ENCODE data around the gene RAD51B. TPM values are rescaled to one million over a fixed set of nuclear protein-coding genes. Genes with fewer than 3 reads are reported as not detected.
A peak's percentile ranks its signal among the peaks of the same experiment; 100 is the strongest.

RAD51B gene
- total and polyA plus RNA-seq, 2 experiments from 2014 or later, result 11.7 to 17.8 TPM

DNA sequence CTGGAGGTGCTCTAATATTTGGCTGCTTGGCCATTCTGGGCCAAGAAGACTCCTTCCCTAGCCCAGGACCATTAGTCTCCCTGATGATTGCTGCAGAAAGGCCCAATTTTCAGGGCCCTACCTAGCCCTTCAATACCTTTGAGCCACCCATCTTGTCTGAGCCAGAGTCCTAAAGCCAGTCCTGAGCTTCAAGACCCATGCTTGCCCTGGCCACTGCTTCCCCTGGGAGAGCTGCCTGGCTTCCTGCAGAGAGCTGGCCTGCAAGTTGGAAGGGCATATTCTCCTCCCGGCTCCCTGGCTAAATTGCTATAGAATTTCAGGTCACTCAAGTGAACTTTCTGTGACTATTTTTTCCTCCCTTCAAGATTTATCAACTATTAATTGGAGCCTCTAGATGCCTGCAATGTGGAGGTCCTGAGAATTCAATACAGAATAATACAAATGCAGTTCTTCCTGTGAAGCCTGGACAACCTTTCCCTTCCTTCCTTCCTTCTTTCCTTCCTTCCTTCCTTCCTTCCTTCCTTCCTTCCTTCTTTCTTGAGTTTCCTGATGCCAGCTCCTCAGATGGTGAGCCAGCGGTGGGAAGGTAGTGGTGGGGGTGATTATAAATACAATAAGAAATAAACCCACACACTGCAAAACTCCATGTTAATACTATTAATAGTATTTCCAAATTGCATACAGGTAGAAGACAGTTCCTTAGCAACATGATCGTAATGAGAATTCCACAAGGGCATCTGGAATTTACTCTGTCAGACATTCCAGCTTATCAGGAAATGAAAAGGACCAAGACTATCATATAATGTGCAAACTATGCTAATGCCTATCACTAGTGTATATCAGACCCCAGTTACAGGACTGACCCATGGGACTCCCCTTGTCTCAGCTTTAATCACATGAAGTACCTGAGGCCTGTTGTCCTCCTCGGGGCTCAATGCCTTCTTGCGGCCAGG, 865.2 kb downstream of the RAD51B start:
- no peaks in the 10 kb centered on the region for H3K36me3 ChIP-seq
- H3K9me3 ChIP-seq (ENCODE audit: low read depth), result no peaks in the 10 kb centered on the region
- H3K27me3 ChIP-seq, result no peaks in the 10 kb centered on the region
- TF ChIP-seq, protein P1, sequence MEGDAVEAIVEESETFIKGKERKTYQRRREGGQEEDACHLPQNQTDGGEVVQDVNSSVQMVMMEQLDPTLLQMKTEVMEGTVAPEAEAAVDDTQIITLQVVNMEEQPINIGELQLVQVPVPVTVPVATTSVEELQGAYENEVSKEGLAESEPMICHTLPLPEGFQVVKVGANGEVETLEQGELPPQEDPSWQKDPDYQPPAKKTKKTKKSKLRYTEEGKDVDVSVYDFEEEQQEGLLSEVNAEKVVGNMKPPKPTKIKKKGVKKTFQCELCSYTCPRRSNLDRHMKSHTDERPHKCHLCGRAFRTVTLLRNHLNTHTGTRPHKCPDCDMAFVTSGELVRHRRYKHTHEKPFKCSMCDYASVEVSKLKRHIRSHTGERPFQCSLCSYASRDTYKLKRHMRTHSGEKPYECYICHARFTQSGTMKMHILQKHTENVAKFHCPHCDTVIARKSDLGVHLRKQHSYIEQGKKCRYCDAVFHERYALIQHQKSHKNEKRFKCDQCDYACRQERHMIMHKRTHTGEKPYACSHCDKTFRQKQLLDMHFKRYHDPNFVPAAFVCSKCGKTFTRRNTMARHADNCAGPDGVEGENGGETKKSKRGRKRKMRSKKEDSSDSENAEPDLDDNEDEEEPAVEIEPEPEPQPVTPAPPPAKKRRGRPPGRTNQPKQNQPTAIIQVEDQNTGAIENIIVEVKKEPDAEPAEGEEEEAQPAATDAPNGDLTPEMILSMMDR (IDR thresholded peaks at IDR 0.05; ENCODE audit: low read depth, low read length), result no peak
- peaks cover 48% of the 10 kb centered on the region for H3K4me1 ChIP-seq (ENCODE audit: low read depth)
- peak overlapping the region; percentile 31 for H3K27ac ChIP-seq
- DNase-seq (ENCODE audit: low read depth in 1 of 2, low spot score in 1 of 2), result no peak
- H3K4me3 ChIP-seq, result no peak overlapping the region

DNA sequence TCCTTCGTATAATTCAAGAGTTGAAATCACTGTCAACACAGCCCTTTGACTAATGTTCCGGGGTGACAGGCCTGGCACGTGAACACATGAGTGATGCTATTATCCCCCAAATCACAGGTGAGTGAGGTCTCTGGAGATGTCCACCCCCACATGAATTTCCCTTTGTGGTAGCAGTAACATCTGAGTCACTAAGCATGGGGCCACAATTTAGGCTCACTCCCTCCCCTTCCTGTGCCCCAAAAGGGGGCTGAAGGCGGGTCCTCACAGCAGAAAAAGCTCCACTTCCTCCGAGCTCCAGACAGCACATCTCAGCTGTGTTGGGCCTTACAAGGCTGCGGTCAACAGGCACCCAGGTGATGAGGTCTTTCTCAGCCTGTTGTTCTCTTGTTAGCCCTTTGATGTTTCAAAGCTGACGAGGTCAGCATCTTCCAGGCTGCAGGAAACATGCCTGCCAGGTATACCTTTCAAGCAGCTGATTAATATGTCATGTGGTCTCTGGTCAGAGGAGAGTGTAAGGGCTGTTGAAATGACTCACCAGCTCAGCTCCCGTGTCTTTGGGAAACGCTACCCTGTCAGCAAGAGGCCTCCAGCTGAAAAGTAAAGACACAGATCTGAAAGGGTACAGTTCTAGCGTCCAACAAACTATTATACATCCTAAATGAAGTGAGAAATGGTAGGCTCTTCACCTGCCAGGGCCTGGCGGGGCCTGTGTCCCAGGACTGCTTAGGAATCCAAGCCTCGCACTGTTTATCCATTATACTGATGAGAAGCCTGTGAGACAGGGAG, 866.0 kb downstream of the RAD51B start:
- Histone ChIP-seq H3K27ac (peak overlapping the region; percentile 31), H3K4me1 (ENCODE audit: low read depth) (peaks cover 49% of the 10 kb centered on the region)
- TF ChIP-seq, protein P1 (IDR thresholded peaks at IDR 0.05; ENCODE audit: low read depth, low read length), result no peak

DNA sequence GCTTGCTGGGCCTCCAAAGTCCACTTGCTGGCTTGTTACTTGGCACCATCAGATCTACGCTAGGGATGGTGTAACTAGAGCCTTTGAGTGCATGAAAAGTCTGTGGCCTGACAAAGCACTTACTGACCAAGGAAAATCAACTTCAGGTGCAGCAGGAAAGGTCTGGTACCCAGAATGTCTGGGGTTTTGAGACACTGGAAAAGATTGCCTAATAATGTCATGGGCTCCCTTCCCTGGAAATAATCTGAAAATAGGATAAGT, 866.6 kb downstream of the RAD51B start:
- TF ChIP-seq, protein P1 (IDR thresholded peaks at IDR 0.05; ENCODE audit: low read depth, low read length), result no peak
- Histone ChIP-seq H3K9me3 (ENCODE audit: low read depth) (no peaks in the 10 kb centered on the region), H3K27me3 (no peaks in the 10 kb centered on the region), H3K36me3 (no peaks in the 10 kb centered on the region), H3K27ac (peak overlapping the region; percentile 31), H3K4me1 (ENCODE audit: low read depth) (peaks cover 44% of the 10 kb centered on the region), H3K4me3 (no peak overlapping the region)
- no peak for DNase-seq (ENCODE audit: low read depth in 1 of 2, low spot score in 1 of 2)

More for the DNA sequence above, 866.0 kb downstream of the RAD51B start:
- Histone ChIP-seq H3K27me3 (no peaks in the 10 kb centered on the region), H3K4me3 (no peak overlapping the region), H3K9me3 (ENCODE audit: low read depth) (no peaks in the 10 kb centered on the region), H3K36me3 (no peaks in the 10 kb centered on the region)
- DNase-seq (ENCODE audit: low read depth in 1 of 2, low spot score in 1 of 2), result peak in 1 of 2 donors; percentile 61

DNA sequence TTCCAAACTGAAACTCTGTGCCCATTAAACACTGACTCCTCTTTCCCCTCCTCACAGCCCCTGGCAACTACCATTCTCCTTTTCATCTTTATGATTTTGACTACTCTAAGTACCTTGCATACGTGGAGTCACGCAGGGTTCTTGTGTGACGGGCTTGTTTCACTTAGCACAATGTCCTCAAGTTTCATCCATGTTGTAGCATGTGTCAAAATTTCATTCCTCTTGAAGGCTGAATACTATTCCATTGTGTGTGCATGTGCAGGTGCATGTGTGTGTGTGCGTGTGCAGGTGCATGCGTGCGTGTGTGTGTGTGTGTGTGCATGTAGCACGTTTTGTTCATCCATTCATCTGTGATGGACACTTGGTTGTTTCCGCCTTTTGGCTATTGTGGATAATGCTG, 867.1 kb downstream of the RAD51B start:
- TF ChIP-seq, protein P1 (IDR thresholded peaks at IDR 0.05; ENCODE audit: low read depth, low read length), result no peak
- H3K4me3 ChIP-seq, result no peak overlapping the region
- no peak for DNase-seq (ENCODE audit: low read depth in 1 of 2, low spot score in 1 of 2)
- no peaks in the 10 kb centered on the region for H3K36me3 ChIP-seq
- H3K4me1 ChIP-seq (ENCODE audit: low read depth), result peaks cover 40% of the 10 kb centered on the region
- H3K9me3 ChIP-seq (ENCODE audit: low read depth), result no peaks in the 10 kb centered on the region
- no peaks in the 10 kb centered on the region for H3K27me3 ChIP-seq
- H3K27ac ChIP-seq, result no peak overlapping the region

DNA sequence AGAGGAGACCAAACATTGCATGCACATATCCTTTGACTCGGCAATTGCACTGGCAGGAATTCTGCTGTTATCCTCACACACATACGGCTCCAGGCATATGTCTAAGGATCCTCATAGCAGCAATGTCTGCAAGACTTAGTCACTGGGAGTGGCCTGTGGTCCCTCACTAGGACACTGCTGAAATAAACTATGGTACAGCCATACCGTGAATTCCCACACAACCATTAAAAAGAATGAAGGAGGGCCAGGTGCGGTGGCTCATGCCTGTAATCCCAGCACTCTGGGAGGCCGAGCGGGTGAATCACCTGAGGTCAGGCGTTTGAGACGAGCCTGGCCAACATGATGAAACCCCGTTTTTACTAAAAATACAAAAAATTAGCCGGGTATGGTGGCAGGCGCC, 868.2 kb downstream of the RAD51B start:
- TF ChIP-seq, protein P1 (IDR thresholded peaks at IDR 0.05; ENCODE audit: low read depth, low read length), result no peak
- H3K9me3 ChIP-seq (ENCODE audit: low read depth), result no peaks in the 10 kb centered on the region
- DNase-seq (ENCODE audit: low read depth in 1 of 2, low spot score in 1 of 2), result peak in 1 of 2 donors; percentile 52
- H3K4me3 ChIP-seq, result no peak overlapping the region
- H3K4me1 ChIP-seq (ENCODE audit: low read depth), result peaks cover 38% of the 10 kb centered on the region
- H3K36me3 ChIP-seq, result no peaks in the 10 kb centered on the region
- H3K27ac ChIP-seq, result no peak overlapping the region
- H3K27me3 ChIP-seq, result no peaks in the 10 kb centered on the region
